Keratinocyte (primary cell): Measurements from ENCODE around the gene ZNF165. TPM values are rescaled to one million over a fixed set of nuclear protein-coding genes. Genes with fewer than 3 reads are reported as not detected.

Source experiments
- DNase-seq: peaks from one replicate; pipeline ENCODE4 v3.0.0-alpha.2; 2011; ENCODE audit warnings: low read depth, missing footprints, low spot score
- FAIRE-seq: peaks from 2 replicates; lab custom pipeline; 2011; peaks lifted over from hg19 to GRCh38; lab: Jason Lieb, UNC
- H2AFZ ChIP-seq: 2 replicates; pipeline ENCODE4 v1.6.0; 2012; ENCODE audit warnings: low read length, control low read depth, inconsistent platforms; ENCODE audit not compliant: control insufficient read depth
- H3K27ac ChIP-seq: 2 replicates; pipeline ENCODE4 v1.5.1; 2011; ENCODE audit warnings: low read length; ENCODE audit not compliant: control insufficient read depth, insufficient read depth
- H3K27me3 ChIP-seq: 3 replicates; pipeline ENCODE4 v1.6.0; 2011; ENCODE audit warnings: low read length; ENCODE audit not compliant: control insufficient read depth, insufficient read depth; ENCODE audit errors: extremely low read depth
- H3K36me3 ChIP-seq, 2 experiments: 2 replicates in 1 of 2; 3 replicates in 1 of 2; pipeline ENCODE4 v1.5.1; 2011; ENCODE audit warnings: low read length in 2 of 2, mild to moderate bottlenecking in 1 of 2; ENCODE audit not compliant: control insufficient read depth in 2 of 2, insufficient read depth in 2 of 2; ENCODE audit errors: extremely low read depth in 1 of 2
- H3K4me1 ChIP-seq: 3 replicates; pipeline ENCODE4 v1.5.1; 2011; ENCODE audit warnings: low read length; ENCODE audit not compliant: control insufficient read depth, insufficient read depth; ENCODE audit errors: extremely low read depth
- H3K4me2 ChIP-seq: 3 replicates; pipeline ENCODE4 v1.6.0; 2011; ENCODE audit warnings: low read depth, low read length; ENCODE audit not compliant: control insufficient read depth, insufficient read depth; ENCODE audit errors: extremely low read depth
- H3K4me3 ChIP-seq, 3 experiments: fragments of 200-600 bp in 1 of 3; sonication (generic) in 1 of 3; 2 replicates in 2 of 3; 3 replicates in 1 of 3; pipeline ENCODE4 v1.5.1; 2011 to 2016; ENCODE audit warnings: low read length in 3 of 3, mild to moderate bottlenecking in 3 of 3, control low read depth in 2 of 3, inconsistent platforms in 1 of 3, low read depth in 1 of 3, mixed read lengths in 1 of 3, mixed run types in 1 of 3, moderate library complexity in 1 of 3; ENCODE audit not compliant: control insufficient read depth in 2 of 3, insufficient read depth in 2 of 3; ENCODE audit errors: extremely low read depth in 1 of 3
- H3K79me2 ChIP-seq: 2 replicates; pipeline ENCODE4 v1.6.0; 2012; ENCODE audit warnings: low read length; ENCODE audit not compliant: control insufficient read depth, insufficient read depth
- H3K9ac ChIP-seq: 3 replicates; pipeline ENCODE4 v1.6.0; 2011; ENCODE audit warnings: low read length; ENCODE audit not compliant: control insufficient read depth, insufficient read depth; ENCODE audit errors: extremely low read depth
- H3K9me1 ChIP-seq: 3 replicates; pipeline ENCODE4 v1.6.0; 2011; ENCODE audit warnings: low read length; ENCODE audit not compliant: control insufficient read depth, insufficient read depth; ENCODE audit errors: extremely low read depth
- H3K9me3 ChIP-seq: 2 replicates; pipeline ENCODE4 v1.5.1; 2012; ENCODE audit warnings: low read depth, low read length; ENCODE audit not compliant: control insufficient read depth
- H4K20me1 ChIP-seq: 3 replicates; pipeline ENCODE4 v1.6.0; 2011; ENCODE audit warnings: low read length; ENCODE audit not compliant: control insufficient read depth, insufficient read depth; ENCODE audit errors: extremely low read depth
- CTCF ChIP-seq, 3 experiments: IDR thresholded peaks in 1 of 3; conservative IDR thresholded peaks in 1 of 3; optimal IDR thresholded peaks in 1 of 3; 2 replicates in 2 of 3; 3 replicates in 1 of 3; pipeline versions ENCODE3 to v1.5.1; 2011; ENCODE audit warnings: low read length in 3 of 3, mild to moderate bottlenecking in 3 of 3, moderate library complexity in 2 of 3, control low read depth in 1 of 3, inconsistent platforms in 1 of 3; ENCODE audit not compliant: insufficient read depth in 2 of 3; ENCODE audit errors: extremely low read depth in 1 of 3
- EZH2 ChIP-seq: IDR thresholded peaks from one replicate; pipeline ENCODE4 v1.6.1; 2012; ENCODE audit warnings: inconsistent platforms, mild to moderate bottlenecking, low read length, moderate library complexity
- dilution Hi-C: fragments of 300-500 bp; cut with MboI; formaldehyde crosslinking; loops from one replicate; pipeline ENCODE4 v1.7.0; 2020; ENCODE audit warnings: low sequenced_read_pairs; ENCODE audit not compliant: extremely low pct_ligation_motif_present
- polyA plus RNA-seq, 5 experiments: library from polyadenylated mRNA; depleted of rRNA in 3 of 5; stranded (reverse) in 3 of 5; stranded (forward) in 1 of 5; unstranded in 1 of 5; fragments of >200 nt; gene quantifications; 1 replicate in 1 of 5; 2 replicates in 3 of 5; 3 replicates in 1 of 5; pipeline versions ENCODE4 v1.2.1 to v1.2.3, GENCODE V29; 2011 to 2012; ENCODE audit warnings: missing spikeins in 2 of 5, low read depth in 1 of 5, low replicate concordance in 1 of 5

Gene ZNF165
- polyA plus RNA-seq, 1 donor (not counting 4 experiments of a cell fraction or from before 2014, with no cell fraction given): 3.6 TPM

DNA sequence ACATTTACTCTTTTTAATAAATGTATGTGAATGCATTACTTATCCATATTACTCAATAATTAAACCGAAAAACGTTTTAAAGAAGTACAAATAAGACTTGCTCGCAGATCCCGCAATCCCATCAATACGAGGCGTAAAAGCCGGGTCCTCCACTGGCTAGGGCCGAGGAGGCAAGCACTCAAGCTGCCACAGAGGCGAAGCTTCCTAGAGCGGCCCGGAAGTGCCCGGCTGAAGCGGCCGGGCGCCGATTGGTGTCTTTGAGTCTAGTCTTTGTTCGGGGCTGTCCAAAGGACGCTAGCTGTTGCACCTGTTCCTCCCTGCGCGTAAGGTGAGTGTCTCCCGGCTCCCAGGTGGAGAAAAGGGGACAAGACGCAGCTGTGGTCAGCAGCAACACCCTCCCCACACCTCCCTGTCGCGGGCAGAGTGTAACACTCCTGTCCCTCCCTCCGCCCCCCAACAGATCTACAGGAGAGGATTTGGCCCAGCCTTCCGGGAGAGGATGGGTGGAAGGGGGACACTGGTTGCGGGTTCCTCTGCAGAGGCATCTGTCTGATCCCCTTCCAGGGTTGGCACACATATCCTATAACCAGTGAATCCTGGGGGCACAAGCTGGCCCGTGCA, 44.1 kb downstream of the ZNF165 start, which contains the start of gene ZSCAN16:
ZSCAN16 (plus strand) TSS at position 260 of the 621 bp plus-strand sequence. CDS start 835 bp downstream, outside the sequence.
- TF ChIP-seq CTCF (optimal IDR thresholded peaks at IDR 0.05 in 1 of 3, IDR thresholded peaks at IDR 0.05 in 1 of 3, conservative IDR thresholded peaks at IDR 0.05 in 1 of 3; ENCODE audit: extremely low read depth in 1 of 3, insufficient read depth in 2 of 3, low read length in 3 of 3) (no peak), EZH2 (no peak)
- DNase-seq: no peak
- Histone ChIP-seq H3K4me3 (peak within 1 kb of the TSS; percentile 59 to 81 (median 62)), H3K27ac (peak within 1 kb of the TSS; percentile 35), H3K4me1 (peaks cover 9% of the 10 kb centered on the region), H3K9me1 (no peaks in the 10 kb centered on the region), H3K27me3 (no peaks in the 10 kb centered on the region), H3K9me3 (no peaks in the 10 kb centered on the region), H4K20me1 (no peaks in the 10 kb centered on the region), H3K36me3 (peaks cover 0 to 2% of the 10 kb centered on the region in 2 experiments), H3K4me2 (peak within 1 kb of the TSS; percentile 63), H2AFZ (peak within 1 kb of the TSS; percentile 97), H3K9ac (peak within 1 kb of the TSS; percentile 70), H3K79me2 (peaks cover 1% of the 10 kb centered on the region)
- dilution Hi-C loops: no loop called here
- FAIRE-seq: peak; percentile 73

DNA sequence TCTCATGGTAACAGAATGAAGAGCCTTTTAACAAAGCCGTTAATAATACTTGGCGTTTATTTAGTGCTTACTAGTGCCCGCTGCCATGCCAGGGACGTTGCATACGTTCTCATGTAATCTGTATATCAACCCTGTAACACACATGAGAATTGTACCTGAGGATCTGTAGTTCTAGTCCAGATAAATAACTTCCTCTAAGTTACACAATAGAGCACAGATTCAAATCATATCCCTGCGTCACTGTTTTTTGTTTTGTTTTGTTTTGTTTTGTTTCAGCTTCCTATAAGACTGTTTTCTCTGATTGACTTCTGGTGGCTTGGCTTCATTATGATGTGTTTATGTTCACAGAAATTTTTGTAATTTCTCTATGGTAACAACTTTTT, 44.6 kb downstream of the ZNF165 start:
- Histone ChIP-seq H3K4me1 (peaks cover 9% of the 10 kb centered on the region), H3K4me3 (peak overlapping the region; percentile 59 to 81 (median 62)), H3K9ac (peak overlapping the region; percentile 70), H3K79me2 (peaks cover 1% of the 10 kb centered on the region), H4K20me1 (no peaks in the 10 kb centered on the region), H3K9me3 (no peaks in the 10 kb centered on the region), H3K36me3 (peaks cover 0 to 2% of the 10 kb centered on the region in 2 experiments), H3K9me1 (no peaks in the 10 kb centered on the region), H3K27me3 (no peaks in the 10 kb centered on the region), H2AFZ (peak overlapping the region; percentile 97), H3K27ac (no peak overlapping the region), H3K4me2 (peak overlapping the region; percentile 63)
- no peak for DNase-seq
- TF ChIP-seq CTCF (optimal IDR thresholded peaks at IDR 0.05 in 1 of 3, IDR thresholded peaks at IDR 0.05 in 1 of 3, conservative IDR thresholded peaks at IDR 0.05 in 1 of 3; ENCODE audit: extremely low read depth in 1 of 3, insufficient read depth in 2 of 3, low read length in 3 of 3) (no peak), EZH2 (no peak)
- dilution Hi-C loops: no loop called here
- FAIRE-seq: no peak
